Germinal center (tissue), 1 donor: ENCODE results near the gene ITK.
"Not testable (repeated sequence)": the region's sequence is repeated elsewhere in the genome, so short reads cannot be mapped to it uniquely, and the experiment has no call there.

Experiments
- DNase-seq: peaks from one replicate; pipeline ENCODE4 v3.0.0; 2012; ENCODE audit warnings: mixed read lengths, low spot score

Gene ITK

GRCh38 chr5:157167214-157167621, 13.4 kb upstream of the ITK start:
- peak; percentile 13 for DNase-seq

- DNase-seq: no peak
These were observed 12.4 kb upstream of the ITK start for GRCh38 chr5:157168286-157168685.

- DNase-seq: peak; percentile 79
These were observed 8.2 kb upstream of the ITK start for GRCh38 chr5:157172403-157172802.

DNA sequence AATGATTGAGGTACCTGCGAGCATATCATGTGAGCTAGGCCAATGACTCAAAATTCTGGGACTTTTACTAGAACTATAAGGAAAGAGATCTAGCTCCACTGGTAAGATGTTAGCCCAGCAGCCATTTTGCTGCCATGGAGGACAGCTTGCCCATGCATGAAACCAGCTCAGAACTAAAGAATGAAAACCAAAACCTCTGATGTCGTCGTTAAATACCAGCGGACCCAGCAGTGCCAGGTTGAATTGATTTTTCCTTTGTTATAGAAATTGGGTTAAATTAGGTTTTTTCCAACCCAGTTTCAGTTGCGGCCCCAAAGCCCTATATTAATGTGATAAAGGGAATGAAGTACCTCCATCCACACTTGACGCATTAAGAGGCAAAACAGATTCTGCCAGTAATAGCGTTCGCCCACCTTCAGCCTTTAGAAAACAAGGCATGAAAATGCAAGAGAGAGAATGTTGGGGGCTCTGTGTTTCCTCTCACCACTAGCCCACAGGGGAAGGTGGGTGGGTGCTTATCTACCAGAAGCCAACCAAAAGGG, 5.5 kb upstream of the ITK start:
- no peak for DNase-seq

DNA sequence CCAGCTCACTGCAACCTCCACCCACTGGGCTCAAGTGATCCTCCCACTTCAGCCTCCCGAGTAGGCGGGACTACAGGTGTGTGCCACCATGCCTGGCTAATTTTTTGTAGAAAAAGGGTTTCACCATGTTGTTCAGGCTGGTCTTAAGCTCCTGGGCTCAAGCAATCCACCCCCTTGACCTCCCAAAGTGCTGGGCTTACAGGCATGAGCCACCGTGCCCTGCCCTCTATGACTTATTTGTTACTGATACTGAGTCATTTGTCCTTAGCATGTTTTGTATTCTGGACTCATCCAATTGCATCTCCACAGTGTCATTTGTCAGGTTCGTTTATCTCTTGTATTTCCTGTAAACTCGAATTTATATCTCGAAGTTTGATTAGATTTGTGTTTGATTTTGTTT, 2.7 kb upstream of the ITK start:
- DNase-seq: no peak

DNA sequence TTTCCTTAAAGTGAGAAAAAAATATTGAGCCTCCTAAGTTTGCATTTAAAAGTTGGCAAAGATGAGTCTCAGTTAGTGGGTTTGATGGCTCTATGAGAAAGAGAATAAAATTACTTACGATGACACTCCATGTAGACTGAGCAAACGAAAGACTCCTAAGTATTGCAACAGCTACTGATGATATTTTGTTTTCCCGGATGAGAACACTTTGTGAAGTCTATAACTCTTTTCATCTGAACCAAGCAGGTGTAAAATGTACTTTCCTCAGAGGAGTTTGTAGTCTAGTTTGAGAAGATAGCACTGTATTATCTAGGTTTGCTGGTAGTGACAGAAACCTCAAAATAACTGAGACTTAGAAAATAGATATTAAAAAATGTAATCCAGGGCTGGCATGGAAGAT, 1.7 kb upstream of the ITK start:
- DNase-seq: no peak

- DNase-seq: no peak
These were observed 1.6 kb downstream of the ITK start for GRCh38 chr5:157182143-157182757.

GRCh38 chr5:157184117-157184670, 3.6 kb downstream of the ITK start:
- DNase-seq: no peak

GRCh38 chr5:157185122-157185521, 4.5 kb downstream of the ITK start:
- DNase-seq: not testable (repeated sequence)

- DNase-seq: no peak
These were observed 5.8 kb downstream of the ITK start for GRCh38 chr5:157186309-157187045.

DNA sequence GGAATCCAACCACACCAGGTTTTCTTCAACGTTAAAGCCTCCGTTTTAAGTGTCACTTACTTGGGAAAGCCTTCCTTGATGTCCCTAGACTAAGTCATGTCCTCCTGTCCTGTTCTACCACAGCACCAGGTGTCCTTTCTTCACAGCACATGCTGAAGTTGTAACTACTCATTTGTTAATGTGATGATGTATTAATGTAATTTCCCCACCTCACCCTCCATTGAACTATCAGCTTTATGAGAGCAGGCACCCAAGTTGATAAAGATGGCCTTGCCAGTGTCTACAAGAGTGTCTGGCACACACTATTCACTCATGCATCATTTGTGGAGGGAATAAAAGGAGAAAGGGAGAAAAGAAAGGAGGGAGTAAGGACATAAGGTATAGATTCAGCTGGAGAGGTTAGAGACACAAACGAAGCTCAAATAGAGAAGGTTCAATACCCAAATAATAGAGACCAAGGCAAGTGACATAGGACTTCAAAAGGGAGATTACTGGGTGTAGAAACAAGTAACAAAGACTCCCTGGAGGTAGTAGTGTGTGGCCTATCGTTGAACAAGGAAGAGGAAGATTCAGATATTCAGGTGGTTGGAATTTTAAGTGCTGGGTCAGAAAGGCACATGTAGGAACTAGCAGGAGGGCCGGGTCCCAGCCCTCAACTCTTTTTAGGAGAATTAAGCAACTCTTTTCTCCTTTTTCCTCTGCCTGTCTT, 6.6 kb downstream of the ITK start:
- DNase-seq: no peak

GRCh38 chr5:157188270-157188669, 7.6 kb downstream of the ITK start:
- DNase-seq: no peak

DNA sequence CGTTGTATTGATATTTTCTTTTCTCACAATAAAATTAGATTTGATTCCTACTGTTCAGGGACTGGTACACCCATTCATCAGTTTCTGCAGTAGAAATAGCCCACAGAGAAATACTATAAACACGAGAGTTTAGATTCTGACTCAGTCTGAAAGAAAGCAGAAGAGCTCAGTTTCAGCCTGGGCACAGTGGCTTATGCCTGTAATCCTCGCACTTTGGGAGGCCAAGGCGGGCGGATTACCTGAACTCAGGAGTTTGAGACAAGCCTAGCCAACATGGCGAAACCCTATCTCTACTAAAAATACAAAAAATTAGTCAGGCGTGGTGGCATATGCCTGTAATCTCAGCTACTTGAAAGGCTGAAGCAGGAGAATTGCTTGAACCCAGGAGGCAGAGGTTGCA, 8.6 kb downstream of the ITK start:
- DNase-seq: no peak

- DNase-seq: no peak
These were observed 13.2 kb downstream of the ITK start for GRCh38 chr5:157193699-157194424.

GRCh38 chr5:157196045-157196444, 15.4 kb downstream of the ITK start:
- DNase-seq: no peak

DNA sequence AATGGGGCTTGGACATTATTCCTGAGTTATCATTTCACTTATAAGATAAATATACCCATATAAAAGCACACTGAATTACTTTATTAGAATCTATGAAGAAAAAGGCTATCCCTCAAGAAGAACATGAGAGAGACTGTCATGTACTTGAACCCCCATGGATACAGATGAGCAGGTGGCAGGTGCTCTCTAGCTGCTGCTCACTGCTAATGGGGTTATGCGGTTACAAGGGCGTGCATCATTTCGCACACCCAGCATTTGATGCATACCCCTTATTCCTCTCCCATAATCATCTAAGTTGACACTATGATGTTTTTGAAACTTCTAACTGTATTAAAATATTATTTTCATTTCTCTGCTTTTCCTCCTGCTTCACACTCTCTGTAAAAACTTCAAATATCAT, 16.4 kb downstream of the ITK start:
- DNase-seq: no peak

- DNase-seq: no peak
These were observed 17.8 kb downstream of the ITK start for GRCh38 chr5:157198277-157198986.

GRCh38 chr5:157201857-157202256, 21.2 kb downstream of the ITK start:
- DNase-seq: no peak

DNA sequence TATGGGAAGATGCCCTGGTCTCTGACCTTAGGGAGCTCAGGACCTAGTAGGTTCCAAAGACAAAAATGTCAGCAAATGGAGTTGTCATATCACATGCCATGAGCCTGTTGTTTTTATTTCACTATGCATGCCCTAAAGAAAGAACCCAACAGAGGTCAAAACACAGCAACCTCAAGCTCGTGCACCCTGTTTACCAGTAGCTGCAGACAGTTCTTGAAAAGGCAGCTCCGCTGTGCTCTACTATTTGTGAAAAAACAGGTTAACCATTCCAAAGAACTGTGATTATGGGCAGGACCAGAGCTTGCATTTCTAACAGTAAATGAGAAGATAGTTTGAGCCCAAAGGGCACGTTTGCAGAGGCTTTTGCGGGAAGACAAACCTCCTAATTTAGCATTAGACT, 22.8 kb downstream of the ITK start:
- DNase-seq: no peak

GRCh38 chr5:157204765-157205164, 24.1 kb downstream of the ITK start:
- DNase-seq: peak; percentile 42

GRCh38 chr5:157205708-157206107, 25.1 kb downstream of the ITK start:
- DNase-seq: no peak
